Measurements from ENCODE around the gene GCNT2. TPM values are rescaled to one million over a fixed set of nuclear protein-coding genes. Genes with fewer than 3 reads are reported as not detected.

The GCNT2 gene
- total RNA-seq, 1 experiment from 2014 or later: 42.8 TPM

- Histone ChIP-seq H3K27me3 (ENCODE audit: control insufficient read depth, insufficient read depth, low read length) (no peaks in the 10 kb centered on the region), H3K27ac (ENCODE audit: low read length) (peak overlapping the region; percentile 98), H3K36me3 (ENCODE audit: control insufficient read depth, insufficient read depth, low read length) (no peaks in the 10 kb centered on the region), H3K9me3 (ENCODE audit: control insufficient read depth, insufficient read depth, low read depth, low read length) (no peaks in the 10 kb centered on the region), H3K4me3 (ENCODE audit: low read depth in 2 of 2, low read length in 2 of 2) (peak overlapping the region; percentile 64 to 93), H3K4me1 (ENCODE audit: control insufficient read depth, insufficient read depth, low read length) (peaks cover 7% of the 10 kb centered on the region; the same call in 1 of the 2 replicates)
- ChIA-PET POLR2A (interaction anchor here (1.1 kb wide), 1 partner anchor 9 kb away, joined by 6 read pairs; no protein-coding TSS in a partner anchor), CTCF (interaction anchor here (0.6 to 0.7 kb wide), 2 partner anchors 397 to 456 kb away, joined by 4 to 8 read pairs; no protein-coding TSS in a partner anchor)
- BruUV-seq (replicated peaks): no TSS peak
- intact Hi-C loops (cut with micrococcal nuclease; ENCODE audit: unreplicated experiment) (no loop called here), in situ Hi-C loops (cut with HindIII; ENCODE audit: low pct_unique_long_range_greater_than_20kb, low sequenced_read_pairs) (no loop called here)
- TF ChIP-seq POLR2AphosphoS5 (IDR thresholded peaks at IDR 0.05; ENCODE audit: low read depth, low read length) (no peak), REST (IDR thresholded peaks at IDR 0.05; ENCODE audit: insufficient read depth in 1 of 2, low read depth in 2 of 2, low read length in 1 of 2) (no peak), CTCF (IDR thresholded peaks at IDR 0.05) (no peak), SIN3A (IDR thresholded peaks at IDR 0.05; ENCODE audit: borderline replicate concordance, insufficient read depth, low read depth, low read length) (no peak)
- no peak for DNase-seq (ENCODE audit: low read depth, low spot score)
- ATAC-seq: no peak
Observed at GRCh38 chr6:10532392-10532791, 11.2 kb downstream of the GCNT2 start.

- ChIA-PET POLR2A (no interaction called here), CTCF (no interaction called here)
- no peak for TF ChIP-seq POLR2AphosphoS5 (IDR thresholded peaks at IDR 0.05; ENCODE audit: low read depth, low read length)
- TF ChIP-seq REST (IDR thresholded peaks at IDR 0.05; ENCODE audit: insufficient read depth in 1 of 2, low read depth in 2 of 2, low read length in 1 of 2): no peak
- no peak for TF ChIP-seq SIN3A (IDR thresholded peaks at IDR 0.05; ENCODE audit: borderline replicate concordance, insufficient read depth, low read depth, low read length)
- no peak for TF ChIP-seq TCF7L2 (IDR thresholded peaks at IDR 0.05; ENCODE audit: low read depth, low read length)
- TF ChIP-seq CTCF (IDR thresholded peaks at IDR 0.05): no peak
- no peak for DNase-seq (ENCODE audit: low read depth, low spot score)
- ATAC-seq: no peak
- in situ Hi-C loops (cut with HindIII; ENCODE audit: low pct_unique_long_range_greater_than_20kb, low sequenced_read_pairs): no loop called here
- H3K36me3 ChIP-seq (ENCODE audit: control insufficient read depth, insufficient read depth, low read length): no peaks in the 10 kb centered on the region
- H3K9me3 ChIP-seq (ENCODE audit: control insufficient read depth, insufficient read depth, low read depth, low read length): no peaks in the 10 kb centered on the region
- no peak overlapping the region for H3K27ac ChIP-seq (ENCODE audit: low read length)
- no peak overlapping the region for H3K4me3 ChIP-seq (ENCODE audit: low read depth in 2 of 2, low read length in 2 of 2)
- H3K27me3 ChIP-seq (ENCODE audit: control insufficient read depth, insufficient read depth, low read length): no peaks in the 10 kb centered on the region
- intact Hi-C loops (cut with micrococcal nuclease; ENCODE audit: unreplicated experiment): no loop called here
- 0 out of 2 replicates have a peak, but pooled peaks cover 3% of the 10 kb centered on the region for H3K4me1 ChIP-seq (ENCODE audit: control insufficient read depth, insufficient read depth, low read length)
- BruUV-seq (replicated peaks): no TSS peak
Observed at GRCh38 chr6:10534419-10534762, 13.2 kb downstream of the GCNT2 start.

Data from Panc1 (cell line).